SU-DHL-6 (cell line): Measurements from ENCODE around the gene PFDN1.

Experiments used
- EZH2phosphoT487 ChIP-seq: fragments of 200-600 bp; sonication (generic), shearing (Covaris generic); conservative IDR thresholded peaks from 2 replicates; pipeline ENCODE4 v1.6.1; 2018; ENCODE audit warnings: mild to moderate bottlenecking, antibody characterized with exemption, low read length, moderate library complexity, mixed read lengths
- TF ChIP-seq, protein P1 (sequence below): fragments of 200-600 bp; sonication (generic); IDR thresholded peaks from one replicate; pipeline ENCODE4 v1.5.1; 2017; ENCODE audit warnings: antibody characterized with exemption, mild to moderate bottlenecking, low read length, moderate library complexity; ENCODE audit not compliant: insufficient read depth, poor library complexity, severe bottlenecking

DNA sequence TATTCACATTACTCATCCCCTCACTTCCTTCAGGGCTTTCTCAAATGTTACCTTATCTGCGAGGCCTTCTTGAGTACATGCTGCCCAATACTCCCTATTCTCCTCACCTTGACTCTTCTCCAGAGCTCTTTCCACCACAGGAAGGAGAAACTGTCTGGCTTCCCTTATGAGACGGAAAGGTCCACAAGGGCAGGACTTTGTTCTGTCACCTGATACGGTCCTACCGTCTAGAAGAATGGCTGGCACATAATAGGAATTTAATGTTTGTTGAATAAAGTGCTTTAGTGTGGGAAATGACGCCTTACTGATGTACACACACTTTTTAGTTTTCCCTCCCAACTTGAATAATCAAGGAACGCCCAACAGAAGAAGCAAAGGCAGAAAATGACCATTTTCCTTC is 52.5 kb downstream of the PFDN1 start:
- TF ChIP-seq, protein P1, sequence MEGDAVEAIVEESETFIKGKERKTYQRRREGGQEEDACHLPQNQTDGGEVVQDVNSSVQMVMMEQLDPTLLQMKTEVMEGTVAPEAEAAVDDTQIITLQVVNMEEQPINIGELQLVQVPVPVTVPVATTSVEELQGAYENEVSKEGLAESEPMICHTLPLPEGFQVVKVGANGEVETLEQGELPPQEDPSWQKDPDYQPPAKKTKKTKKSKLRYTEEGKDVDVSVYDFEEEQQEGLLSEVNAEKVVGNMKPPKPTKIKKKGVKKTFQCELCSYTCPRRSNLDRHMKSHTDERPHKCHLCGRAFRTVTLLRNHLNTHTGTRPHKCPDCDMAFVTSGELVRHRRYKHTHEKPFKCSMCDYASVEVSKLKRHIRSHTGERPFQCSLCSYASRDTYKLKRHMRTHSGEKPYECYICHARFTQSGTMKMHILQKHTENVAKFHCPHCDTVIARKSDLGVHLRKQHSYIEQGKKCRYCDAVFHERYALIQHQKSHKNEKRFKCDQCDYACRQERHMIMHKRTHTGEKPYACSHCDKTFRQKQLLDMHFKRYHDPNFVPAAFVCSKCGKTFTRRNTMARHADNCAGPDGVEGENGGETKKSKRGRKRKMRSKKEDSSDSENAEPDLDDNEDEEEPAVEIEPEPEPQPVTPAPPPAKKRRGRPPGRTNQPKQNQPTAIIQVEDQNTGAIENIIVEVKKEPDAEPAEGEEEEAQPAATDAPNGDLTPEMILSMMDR: no peak
- TF ChIP-seq EZH2phosphoT487: no peak
